Bronchial epithelial cell (primary cell): Measurements from ENCODE around the gene CTU2. TPM values are rescaled to one million over a fixed set of nuclear protein-coding genes. Genes with fewer than 3 reads are reported as not detected.

Experiments
- DNase-seq: peaks from one replicate; pipeline ENCODE4 v3.0.0-alpha.2; 2010; ENCODE audit warnings: low read depth
- FAIRE-seq: peaks from 2 replicates; lab custom pipeline; 2011; peaks lifted over from hg19 to GRCh38; lab: Jason Lieb, UNC
- H3K27me3 ChIP-seq: 2 replicates; pipeline ENCODE4 v1.5.1; 2011; ENCODE audit warnings: low read length; ENCODE audit not compliant: control insufficient read depth, insufficient read depth
- H3K36me3 ChIP-seq: 2 replicates; pipeline ENCODE4 v1.5.1; 2011; ENCODE audit warnings: low read length; ENCODE audit not compliant: control insufficient read depth, insufficient read depth
- H3K4me3 ChIP-seq: 2 replicates; pipeline ENCODE4 v1.5.1; 2011; ENCODE audit warnings: mild to moderate bottlenecking, low read depth, low read length, control low read depth
- total RNA-seq: library from RNA; depleted of rRNA; stranded (reverse); fragments of >200 nt; gene quantifications from 2 replicates; pipeline ENCODE4 v1.2.1, GENCODE V29; 2014
- TF ChIP-seq, protein P1 (sequence below): IDR thresholded peaks from 2 replicates; pipeline ENCODE4 v1.5.1; 2011; ENCODE audit warnings: mild to moderate bottlenecking, moderate library complexity, low read length, control low read depth, inconsistent platforms; ENCODE audit not compliant: insufficient read depth, severe bottlenecking

Gene CTU2
- total RNA-seq, 1 donor from 2014 or later, result 31.1 TPM

DNA sequence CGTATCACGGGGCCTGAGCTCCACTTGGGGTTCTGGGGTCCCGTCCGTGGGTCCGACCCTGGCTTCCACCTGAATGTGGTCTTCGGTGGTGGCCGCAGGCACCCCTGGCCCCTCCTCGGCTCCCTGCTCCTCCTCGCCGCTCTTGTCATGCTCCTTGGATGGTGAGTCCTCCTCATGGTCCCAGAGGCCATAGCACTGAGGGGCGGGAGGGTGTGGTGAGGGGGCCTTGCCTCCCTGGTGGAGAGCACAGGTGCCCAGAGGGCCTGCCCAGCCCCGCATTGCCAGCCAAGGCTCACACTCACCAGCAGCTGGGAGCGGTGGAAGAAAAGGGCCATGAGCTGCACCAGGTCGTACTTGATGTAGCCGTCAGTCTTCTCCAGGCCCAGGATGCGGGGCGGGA is 14.9 kb downstream of the CTU2 start:
- DNase-seq (no peak), FAIRE-seq (no peak)
- Histone ChIP-seq H3K27me3 (no peaks in the 10 kb centered on the region), H3K4me3 (no peak overlapping the region), H3K36me3 (peaks cover 63% of the 10 kb centered on the region)
- TF ChIP-seq, protein P1, sequence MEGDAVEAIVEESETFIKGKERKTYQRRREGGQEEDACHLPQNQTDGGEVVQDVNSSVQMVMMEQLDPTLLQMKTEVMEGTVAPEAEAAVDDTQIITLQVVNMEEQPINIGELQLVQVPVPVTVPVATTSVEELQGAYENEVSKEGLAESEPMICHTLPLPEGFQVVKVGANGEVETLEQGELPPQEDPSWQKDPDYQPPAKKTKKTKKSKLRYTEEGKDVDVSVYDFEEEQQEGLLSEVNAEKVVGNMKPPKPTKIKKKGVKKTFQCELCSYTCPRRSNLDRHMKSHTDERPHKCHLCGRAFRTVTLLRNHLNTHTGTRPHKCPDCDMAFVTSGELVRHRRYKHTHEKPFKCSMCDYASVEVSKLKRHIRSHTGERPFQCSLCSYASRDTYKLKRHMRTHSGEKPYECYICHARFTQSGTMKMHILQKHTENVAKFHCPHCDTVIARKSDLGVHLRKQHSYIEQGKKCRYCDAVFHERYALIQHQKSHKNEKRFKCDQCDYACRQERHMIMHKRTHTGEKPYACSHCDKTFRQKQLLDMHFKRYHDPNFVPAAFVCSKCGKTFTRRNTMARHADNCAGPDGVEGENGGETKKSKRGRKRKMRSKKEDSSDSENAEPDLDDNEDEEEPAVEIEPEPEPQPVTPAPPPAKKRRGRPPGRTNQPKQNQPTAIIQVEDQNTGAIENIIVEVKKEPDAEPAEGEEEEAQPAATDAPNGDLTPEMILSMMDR, result no peak

DNA sequence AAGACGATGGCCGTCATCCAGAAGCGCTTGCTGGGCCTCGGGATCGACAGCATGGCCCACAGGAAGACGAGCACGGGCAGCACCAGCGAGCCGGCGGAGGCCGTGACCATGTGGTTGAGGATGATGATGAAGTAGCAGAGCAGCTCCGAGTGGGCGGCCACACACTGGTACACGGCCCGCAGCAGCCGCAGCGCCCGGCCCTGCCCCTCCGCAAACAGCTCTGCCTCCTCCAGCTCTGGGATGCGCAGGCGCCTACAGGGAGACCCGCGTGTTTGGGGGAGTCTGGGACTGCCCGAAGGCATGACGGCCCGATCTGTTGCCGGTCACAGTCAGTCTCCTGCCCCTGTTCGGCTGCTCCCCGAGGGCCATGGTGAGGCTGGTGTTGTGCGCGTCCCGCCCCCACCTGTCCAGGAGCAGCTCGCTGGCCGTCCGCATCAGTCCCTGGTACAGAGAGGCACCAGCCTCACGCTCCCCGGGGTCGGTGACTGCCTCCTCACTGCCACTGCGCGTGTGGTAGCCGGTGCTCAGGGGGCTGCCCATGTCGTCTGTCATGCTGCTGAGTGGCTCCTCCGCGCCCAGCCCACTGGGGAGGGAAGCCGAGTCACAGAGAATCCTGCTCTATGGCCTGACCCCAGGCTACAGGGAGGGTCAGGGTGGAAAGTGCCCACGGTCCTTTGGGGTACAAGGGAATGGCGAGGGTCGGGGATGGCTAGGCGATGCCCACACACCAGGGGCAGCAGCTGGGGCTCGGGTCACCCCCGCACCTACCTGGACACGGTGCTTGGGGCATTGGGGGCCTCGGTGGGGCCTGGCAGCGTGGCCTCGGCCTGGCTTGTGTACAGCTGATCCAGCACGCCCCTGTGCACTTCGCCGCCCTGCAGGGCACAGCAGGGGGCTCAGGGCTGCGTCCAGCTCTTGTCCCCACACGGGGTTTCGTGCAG is 15.8 kb downstream of the CTU2 start:
- Histone ChIP-seq H3K36me3 (peaks cover 62% of the 10 kb centered on the region), H3K27me3 (no peaks in the 10 kb centered on the region), H3K4me3 (no peak overlapping the region)
- DNase-seq, result no peak
- TF ChIP-seq, protein P1, result no peak
- FAIRE-seq, result no peak

DNA sequence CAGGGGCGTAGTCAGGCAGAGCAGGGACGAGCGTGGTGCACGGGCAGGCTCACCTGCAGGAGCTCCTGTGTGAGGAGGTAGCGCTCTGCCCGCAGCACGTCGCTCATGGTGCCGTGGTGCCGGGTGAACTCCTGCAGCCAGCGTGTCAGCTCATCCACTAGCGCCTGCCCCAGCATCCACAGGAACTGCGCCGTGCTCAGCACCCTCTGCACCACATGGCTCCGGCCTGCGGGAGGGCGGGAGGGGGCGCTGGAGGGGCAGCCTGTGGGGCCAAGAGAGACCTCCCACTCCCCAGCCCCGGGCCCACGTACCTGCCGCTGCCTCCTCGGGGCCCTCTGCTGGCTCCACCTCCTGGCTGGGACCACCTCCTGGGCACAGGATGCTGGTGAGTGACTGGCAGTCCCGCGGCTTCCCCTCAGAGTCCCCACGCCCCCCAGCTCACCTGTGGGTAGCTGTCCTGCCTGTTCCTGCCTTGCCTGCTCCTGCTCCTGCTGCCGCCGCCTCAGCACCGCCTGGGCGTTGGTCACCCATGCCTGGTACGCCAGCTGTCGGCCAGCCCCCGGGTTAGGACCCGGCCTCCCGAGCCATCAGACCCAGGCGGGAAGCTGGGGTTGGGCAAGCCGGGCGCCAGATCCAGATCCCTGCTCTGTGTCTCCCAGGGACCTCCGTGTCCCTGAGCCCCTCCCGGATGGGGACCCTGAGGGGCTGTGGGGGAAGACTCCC is 16.6 kb downstream of the CTU2 start:
- H3K27me3 ChIP-seq, result no peaks in the 10 kb centered on the region
- FAIRE-seq (no peak), DNase-seq (no peak)
- peaks cover 64% of the 10 kb centered on the region for H3K36me3 ChIP-seq
- H3K4me3 ChIP-seq, result no peak overlapping the region
- TF ChIP-seq, protein P1, result no peak

DNA sequence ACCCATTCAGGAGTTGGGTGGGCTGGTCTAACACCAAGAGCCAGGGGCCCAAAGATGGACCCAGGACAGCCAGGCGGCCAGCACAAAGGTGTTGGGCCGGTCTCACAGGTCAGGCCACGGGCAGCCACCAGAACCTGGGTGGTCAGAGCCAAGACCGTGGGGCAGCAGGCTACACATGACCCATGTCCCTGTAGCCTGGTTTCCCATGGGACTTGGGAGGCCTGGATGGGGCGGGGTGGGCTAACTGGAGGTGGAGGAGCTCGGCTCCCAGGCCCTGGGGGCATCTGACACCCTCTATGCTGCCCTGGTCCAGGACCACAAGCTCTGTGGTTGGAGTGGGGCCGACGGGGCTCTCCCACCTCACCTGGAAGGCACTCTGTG is 17.2 kb downstream of the CTU2 start:
- FAIRE-seq, result no peak
- TF ChIP-seq, protein P1, result no peak
- H3K27me3 ChIP-seq, result no peaks in the 10 kb centered on the region
- H3K36me3 ChIP-seq, result peaks cover 62% of the 10 kb centered on the region
- H3K4me3 ChIP-seq, result no peak overlapping the region
- DNase-seq, result no peak

DNA sequence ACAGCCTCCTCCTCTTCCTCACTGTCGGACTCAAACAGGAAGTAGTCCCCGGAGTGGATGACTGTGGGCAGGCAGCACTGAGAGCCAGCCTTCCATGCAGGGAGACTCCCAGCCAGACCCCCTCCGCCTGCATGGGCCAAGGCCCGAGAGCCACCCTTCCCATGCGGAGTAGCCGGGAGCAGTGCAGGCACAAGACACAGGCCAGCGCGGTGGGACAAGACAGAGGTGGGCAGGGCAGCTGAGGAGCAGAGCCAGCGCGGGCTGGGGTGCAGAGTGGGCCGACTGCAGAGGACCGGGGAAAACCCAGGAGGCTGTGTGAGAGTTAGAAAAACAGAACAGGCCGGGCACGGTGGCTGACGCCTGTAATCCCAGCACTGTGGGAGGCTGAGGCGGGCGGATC is 17.6 kb downstream of the CTU2 start:
- FAIRE-seq (no peak), DNase-seq (no peak)
- Histone ChIP-seq H3K36me3 (peaks cover 61% of the 10 kb centered on the region), H3K4me3 (no peak overlapping the region), H3K27me3 (no peaks in the 10 kb centered on the region)
- TF ChIP-seq, protein P1, result no peak
